HCT116 (cell line): ENCODE measurements around the gene TM7SF2. TPM values are rescaled to one million over a fixed set of nuclear protein-coding genes. Genes with fewer than 3 reads are reported as not detected.
A peak's percentile ranks its signal among the peaks of the same experiment; 100 is the strongest.

ENCODE experiments used
- ATAC-seq: fragments of 200-7000 bp; cut with Tn5 transposase; 2 replicates; pipeline ENCODE4 v1.9.1; 2020; ENCODE audit warnings: mild to moderate bottlenecking, moderate library complexity
- Bru-seq: library from RNA; stranded (reverse); fragments of 400-500 nt; gene quantifications from one replicate; lab custom pipeline; 2021; lab: Mats Ljungman, UMichigan
- BruChase-seq, 2 experiments: library from RNA; stranded (reverse); fragments of 400-500 nt; gene quantifications; one replicate each; lab custom pipeline; 2021; lab: Mats Ljungman, UMichigan
- BruUV-seq: library from RNA; stranded (reverse); fragments of 400-500 nt; replicated peaks from 2 replicates; lab custom pipeline; 2021; lab: Mats Ljungman, UMichigan
- CTCF ChIA-PET: fragments of 300-600 bp; sonication (Branson Sonifier 250); formaldehyde crosslinking; loops from one replicate; lab custom pipeline; 2021; ENCODE audit warnings: antibody characterized with exemption; lab: Charles Lee
- POLR2A ChIA-PET: fragments of 300-600, 350-600 bp; sonication (Branson Sonifier 250); formaldehyde crosslinking; loops from one replicate; lab custom pipeline; 2021; ENCODE audit warnings: antibody characterized with exemption; lab: Charles Lee
- RAD21 ChIA-PET, 2 experiments: fragments of 300-600 bp; sonication (Branson Sonifier 250); formaldehyde crosslinking; loops; one replicate each; lab custom pipeline; 2023; ENCODE audit warnings: low total read pairs in 2 of 2; ENCODE audit not compliant: uncharacterized antibody in 2 of 2, unreplicated experiment in 2 of 2, low non-redundant PET in 1 of 2; lab: Charles Lee
- DNase-seq: peaks from one replicate; pipeline ENCODE4 v3.0.0-alpha.2; 2010; ENCODE audit warnings: low read depth, low spot score
- H2AFZ ChIP-seq: fragments of 200-600 bp; shearing (Covaris generic), sonication (generic); 2 replicates; pipeline ENCODE4 v1.6.1; 2017; ENCODE audit warnings: low read depth, mixed run types, mixed read lengths, antibody characterized with exemption, low read length; ENCODE audit not compliant: poor library complexity, severe bottlenecking
- H3K27ac ChIP-seq: 2 replicates; pipeline ENCODE4 v1.5.1; 2012; ENCODE audit warnings: low read depth, low read length
- H3K27me3 ChIP-seq: fragments of 200-600 bp; sonication (generic); 2 replicates; pipeline ENCODE4 v1.6.1; 2016; ENCODE audit warnings: mixed run types, low read length, mixed read lengths; ENCODE audit not compliant: insufficient read depth
- H3K36me3 ChIP-seq, 2 experiments: fragments of 200-500 bp in 1 of 2; fragments of 200-600 bp in 1 of 2; sonication (Bioruptor generic) in 1 of 2; sonication (generic) in 1 of 2; 2 replicates each; pipeline versions ENCODE4 v1.5.1 to v1.6.1; 2014 to 2016; ENCODE audit warnings: low read length in 2 of 2, inconsistent platforms in 1 of 2, mixed read lengths in 1 of 2, mixed run types in 1 of 2; ENCODE audit not compliant: insufficient read depth in 2 of 2, control insufficient read depth in 1 of 2
- H3K4me1 ChIP-seq, 2 experiments: fragments of 200-600 bp in 1 of 2; sonication (generic) in 1 of 2; 2 replicates each; pipeline versions ENCODE4 v1.5.1 to v1.6.1; 2012 to 2017; ENCODE audit warnings: low read length in 2 of 2, inconsistent platforms in 1 of 2, mild to moderate bottlenecking in 1 of 2, mixed read lengths in 1 of 2, mixed run types in 1 of 2, moderate library complexity in 1 of 2; ENCODE audit not compliant: insufficient read depth in 2 of 2, control insufficient read depth in 1 of 2
- H3K4me2 ChIP-seq: fragments of 200-600 bp; sonication (generic); 2 replicates; pipeline ENCODE4 v1.6.1; 2017; ENCODE audit warnings: mixed run types, low read length, mixed read lengths
- H3K4me3 ChIP-seq, 2 experiments: fragments of 200-600 bp in 1 of 2; sonication (generic) in 1 of 2; replicated peaks in 1 of 2; 2 replicates each; pipeline ENCODE4 v1.5.1; 2011 to 2016; ENCODE audit warnings: low read length in 2 of 2, control low read depth in 1 of 2, low read depth in 1 of 2, mild to moderate bottlenecking in 1 of 2, mixed read lengths in 1 of 2, mixed run types in 1 of 2
- H3K79me2 ChIP-seq: fragments of 200-600 bp; sonication (generic); 2 replicates; pipeline ENCODE4 v1.6.1; 2017; ENCODE audit warnings: mild to moderate bottlenecking, mixed run types, low read length, moderate library complexity, mixed read lengths; ENCODE audit not compliant: insufficient read depth
- H3K9ac ChIP-seq: fragments of 200-600 bp; sonication (generic); 2 replicates; pipeline ENCODE4 v1.6.1; 2016; ENCODE audit warnings: low read length, mixed read lengths
- H3K9me2 ChIP-seq: fragments of 200-600 bp; sonication (generic), shearing (Covaris generic); 2 replicates; pipeline ENCODE4 v1.6.1; 2017; ENCODE audit warnings: mixed run types, mild to moderate bottlenecking, moderate library complexity; ENCODE audit not compliant: insufficient read depth
- H3K9me3 ChIP-seq, 2 experiments: fragments of 200-500 bp in 1 of 2; fragments of 200-600 bp in 1 of 2; sonication (Bioruptor generic) in 1 of 2; sonication (generic) in 1 of 2; 2 replicates each; pipeline ENCODE4 v1.6.1; 2014 to 2017; ENCODE audit warnings: low read length in 2 of 2, mixed read lengths in 2 of 2, inconsistent platforms in 1 of 2, low read depth in 1 of 2, mild to moderate bottlenecking in 1 of 2, mixed run types in 1 of 2, moderate library complexity in 1 of 2; ENCODE audit not compliant: control insufficient read depth in 1 of 2, insufficient read depth in 1 of 2
- H4K20me1 ChIP-seq: fragments of 200-600 bp; sonication (generic), shearing (Covaris generic); 2 replicates; pipeline ENCODE4 v1.6.1; 2017; ENCODE audit warnings: mixed run types, mild to moderate bottlenecking, moderate library complexity; ENCODE audit not compliant: insufficient read depth
- EZH2 ChIP-seq: fragments of 200-600 bp; sonication (generic); IDR thresholded peaks from 2 replicates; pipeline ENCODE4 v1.6.1; 2017; ENCODE audit warnings: antibody characterized with exemption, mixed run types
- POLR2A ChIP-seq: IDR thresholded peaks from 2 replicates; pipeline ENCODE4 v1.7.0; 2011; ENCODE audit warnings: borderline replicate concordance; ENCODE audit not compliant: insufficient read depth, insufficient read length; ENCODE audit errors: extremely low read depth
- POLR2AphosphoS5 ChIP-seq: IDR thresholded peaks from 2 replicates; pipeline ENCODE4 v1.6.1; 2011; ENCODE audit warnings: mild to moderate bottlenecking, low read depth, low read length, moderate library complexity
- TCF7L2 ChIP-seq: IDR thresholded peaks from 2 replicates; pipeline ENCODE4 v1.7.0; 2011; ENCODE audit warnings: borderline replicate concordance, inconsistent platforms; ENCODE audit not compliant: insufficient read depth, insufficient read length; ENCODE audit errors: extremely low read depth
- ZBTB33 ChIP-seq: IDR thresholded peaks from 2 replicates; pipeline ENCODE4 v1.6.1; 2011; ENCODE audit warnings: mild to moderate bottlenecking, low read length, moderate library complexity; ENCODE audit not compliant: insufficient replicate concordance; ENCODE audit errors: extremely low read depth
- intact Hi-C: fragments of 100-400 bp; cut with micrococcal nuclease; formaldehyde crosslinking; loops from 2 replicates; pipeline ENCODE4 v1.10.0; 2022
- long read RNA-seq: library from polyadenylated mRNA; unstranded; transcript quantifications from one replicate; pipeline ENCODE4 v2.0.0, GENCODE V29; 2021; ENCODE audit not compliant: unreplicated experiment
- polyA plus RNA-seq: library from polyadenylated mRNA; unstranded; fragments of >200 nt; gene quantifications from 2 replicates; pipeline ENCODE4 v1.2.1, GENCODE V29; 2012; ENCODE audit warnings: missing spikeins
- total RNA-seq: library from RNA; stranded (reverse); gene quantifications from one replicate; pipeline ENCODE4 v1.2.1, GENCODE V29; 2021; ENCODE audit not compliant: unreplicated experiment

Gene TM7SF2
- total RNA-seq (52.9 TPM), Bru-seq, nascent RNA (percentile 63 among the genes with signal in this experiment), BruChase-seq, experiment 1, labeled RNA remaining after a 6-hour chase (percentile 74 among the genes with signal in this experiment), BruChase-seq, experiment 2, labeled RNA remaining after a 2-hour chase (percentile 78 among the genes with signal in this experiment)
- polyA plus RNA-seq = 38.9 and 41.5 TPM in 2 replicates
- long read RNA-seq, transcript TM7SF2-201 (10 exons, 1,722 nt) = major isoform, 42 of 91 reads
- long read RNA-seq, partial matches to known transcripts = 15 of 91 reads
- long read RNA-seq, other reads (novel, unspliced or antisense) = 33 of 91 reads

- H2AFZ ChIP-seq = no peak within 1 kb of the TSS
- H3K4me3 ChIP-seq = peak within 1 kb of the TSS; percentile 66 to 76
- ChIA-PET CTCF (interaction anchor here (0.6 to 3.2 kb wide), 17 partner anchors 10 to 333 kb away, joined by 3 to 20 read pairs (median 4); partner anchors contain the start of genes ARL2, CAPN1, CDC42BPG and FAU), RAD21 (interaction anchor here (0.7 to 0.9 kb wide), 2 partner anchors 11 to 204 kb away, joined by 3 to 5 read pairs; partner anchors contain the start of gene MRPL49 (in 1 of the 2)), POLR2A (interaction anchor here (0.6 to 3.7 kb wide), 17 partner anchors 9 to 396 kb away, joined by 3 to 21 read pairs (median 5); partner anchors contain the start of genes ARL2, CAPN1, FAU and MRPL49)
- H3K79me2 ChIP-seq = peaks cover 16% of the 10 kb centered on the region
- no peaks in the 10 kb centered on the region for H4K20me1 ChIP-seq
- TF ChIP-seq POLR2A (peak; percentile 99), TCF7L2 (peak; percentile 40), POLR2AphosphoS5 (peak; percentile 99), ZBTB33 (peak; percentile 43), EZH2 (no peak)
- intact Hi-C loops = loop anchor here (2.0 to 10.0 kb wide), 3 partner anchors 70 to 265 kb away; partner anchors contain the start of genes ATG2A and CAPN1
- H3K4me1 ChIP-seq = peaks cover 22 to 50% of the 10 kb centered on the region in 2 experiments
- 0 out of 4 replicates have a peak, but pooled peaks cover 0 to 10% of the 10 kb centered on the region in 2 experiments for H3K36me3 ChIP-seq
- H3K9ac ChIP-seq = peak within 1 kb of the TSS; percentile 68
- no peaks in the 10 kb centered on the region for H3K9me2 ChIP-seq
- H3K4me2 ChIP-seq = peak within 1 kb of the TSS; percentile 92
- H3K27me3 ChIP-seq = no peaks in the 10 kb centered on the region
- peak; percentile 81 for ATAC-seq
- BruUV-seq = no TSS peak
- H3K9me3 ChIP-seq = no peaks in the 10 kb centered on the region
- peak; percentile 89 for DNase-seq
- peak within 1 kb of the TSS; percentile 82 for H3K27ac ChIP-seq
Observed at GRCh38 chr11:65111744-65112545, at the start of gene TM7SF2. TSS of gene TM7SF2 (plus strand) at chr11:65111872. CDS start at chr11:65112016, 144 bp downstream.
